Activated CD8-positive, alpha-beta memory T cell treated with anti-CD3 and anti-CD28 coated beads for 24 hours (primary cell): ENCODE results near the gene AXDND1.
"Not testable (repeated sequence)": the region's sequence is repeated elsewhere in the genome, so short reads cannot be mapped to it uniquely, and the experiment has no call there.

Source experiments
- DNase-seq: peaks from one replicate; pipeline ENCODE4 v3.0.0-alpha.2; 2020

Gene AXDND1

DNA sequence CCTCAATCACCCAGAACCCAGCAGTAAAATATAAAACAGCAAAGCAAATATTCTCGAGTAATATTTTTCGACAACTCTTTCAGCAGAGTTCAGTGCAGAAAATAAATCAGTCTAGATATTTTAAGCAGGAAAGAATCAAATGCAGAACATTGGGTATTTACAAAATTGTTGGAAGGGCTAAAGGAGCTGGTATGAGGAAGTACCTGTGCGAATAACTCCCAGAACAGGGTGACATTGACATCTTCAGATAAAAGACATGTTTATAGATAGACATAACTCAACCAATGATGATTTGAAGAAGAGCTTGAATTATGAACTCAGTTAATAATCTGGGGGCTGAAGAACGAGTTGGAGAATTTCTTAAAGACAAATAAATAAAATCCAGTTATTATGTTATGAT lies 6.4 kb downstream of the AXDND1 start:
- DNase-seq: no peak

DNA sequence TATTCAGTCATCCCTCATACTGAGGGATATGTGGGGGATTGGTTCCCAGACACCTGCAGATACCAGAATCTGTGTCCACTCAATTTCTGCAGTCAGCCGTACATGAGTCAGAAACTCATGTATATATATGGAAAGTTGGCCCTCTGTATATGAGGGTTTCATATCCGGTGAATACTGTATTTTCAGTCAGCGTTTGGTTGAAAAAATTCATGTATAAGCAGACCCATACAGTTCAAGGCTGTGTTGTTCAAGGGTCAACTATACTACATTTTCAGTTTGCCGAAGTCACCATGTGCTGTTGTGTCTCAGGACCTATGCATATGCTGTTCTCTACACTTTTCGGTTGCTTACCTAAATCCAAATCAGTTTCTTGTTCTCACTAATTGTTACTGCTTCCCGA lies 10.5 kb downstream of the AXDND1 start:
- no peak for DNase-seq

DNA sequence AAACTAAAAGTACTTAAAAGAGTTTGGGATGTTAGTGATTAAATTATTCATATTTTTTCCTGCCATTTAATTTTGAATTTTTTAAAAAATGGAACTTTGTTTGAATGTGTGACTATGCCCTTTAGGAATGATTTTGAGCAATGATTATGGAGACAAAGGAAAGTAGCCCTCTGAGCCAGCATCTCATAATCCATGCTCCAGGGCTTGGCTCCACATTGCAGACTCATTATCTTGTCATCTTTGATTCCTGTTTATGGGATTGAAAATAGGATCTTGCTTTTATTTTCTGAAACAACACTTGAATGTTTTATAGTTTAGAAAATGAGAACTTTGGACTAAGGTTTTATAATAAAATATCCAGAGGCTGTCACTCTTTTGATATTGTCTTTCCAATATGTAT lies 14.5 kb downstream of the AXDND1 start:
- DNase-seq: no peak

DNA sequence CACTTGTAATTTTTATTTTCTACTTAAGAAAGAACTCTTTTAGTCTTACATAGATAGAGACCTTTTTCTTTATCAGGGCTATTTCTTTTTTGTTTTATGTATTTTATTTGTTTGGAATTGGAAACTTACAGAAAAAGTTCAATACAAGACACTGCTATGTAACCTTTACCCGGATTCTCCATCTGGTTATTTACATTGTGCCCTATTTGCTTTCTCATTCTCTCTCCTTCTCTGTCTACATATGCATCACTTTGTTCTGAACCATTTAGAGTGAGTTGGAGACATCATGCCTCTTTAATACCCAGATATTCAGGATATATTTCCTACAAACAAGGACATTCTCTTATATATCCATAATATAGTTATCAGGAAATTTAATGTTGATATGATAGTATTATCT lies 18.3 kb downstream of the AXDND1 start:
- no peak for DNase-seq

DNA sequence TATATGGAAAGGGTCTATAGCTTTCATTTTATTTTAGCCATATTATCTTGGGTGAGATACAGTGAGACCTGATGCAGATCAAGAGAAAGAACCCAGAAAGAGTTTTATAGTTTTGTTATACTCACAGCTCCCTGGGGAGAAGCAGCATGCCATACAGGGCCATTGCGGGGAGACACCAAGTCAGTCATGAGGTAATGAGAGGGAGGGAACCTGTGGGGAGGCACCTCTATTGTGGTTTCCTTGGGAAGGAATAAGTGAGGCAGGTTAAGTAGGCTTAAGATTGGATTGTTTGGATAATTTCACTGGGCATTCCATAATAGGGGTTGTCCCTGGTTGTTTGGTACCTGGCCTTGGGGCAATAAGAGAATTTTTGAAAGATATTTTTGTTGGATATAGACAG lies 19.7 kb downstream of the AXDND1 start:
- no peak for DNase-seq

DNA sequence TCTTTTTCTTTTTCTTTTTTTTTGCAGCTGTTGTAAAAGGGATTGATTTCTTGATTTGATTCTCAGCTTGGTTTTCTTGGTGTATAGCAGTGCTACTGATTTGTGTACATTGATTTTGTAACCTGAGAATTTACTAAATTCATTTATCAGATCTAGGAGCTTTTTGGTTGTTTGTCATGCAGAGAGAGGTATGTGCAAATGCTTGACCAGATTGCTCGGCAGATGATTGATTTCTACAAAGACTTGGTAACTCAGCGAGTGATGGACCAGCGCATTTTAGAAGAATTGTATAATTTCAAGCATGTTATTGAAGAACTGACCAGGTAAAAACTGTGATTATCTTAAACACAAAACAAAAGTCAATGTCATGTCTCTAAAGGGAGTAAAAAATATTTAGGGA lies 27.9 kb downstream of the AXDND1 start:
- DNase-seq: no peak

DNA sequence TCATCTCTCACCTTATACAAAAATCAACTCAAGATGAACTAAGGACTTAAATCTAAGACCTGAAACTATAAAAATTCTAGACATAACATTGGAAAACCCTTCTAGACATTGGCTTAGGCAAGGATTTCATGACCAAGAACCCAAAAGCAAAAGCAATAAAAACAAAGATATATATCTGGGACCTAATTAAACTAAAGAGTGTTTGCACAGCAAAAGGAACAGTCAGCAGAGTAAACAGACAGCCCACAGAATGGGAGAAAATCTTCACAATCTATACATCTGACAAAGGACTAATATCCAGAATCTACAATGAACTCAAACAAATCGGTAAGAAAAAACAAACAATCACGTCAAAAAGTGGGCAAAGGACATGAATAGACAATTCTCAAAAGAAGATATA lies 33.6 kb downstream of the AXDND1 start:
- not testable (repeated sequence) for DNase-seq

DNA sequence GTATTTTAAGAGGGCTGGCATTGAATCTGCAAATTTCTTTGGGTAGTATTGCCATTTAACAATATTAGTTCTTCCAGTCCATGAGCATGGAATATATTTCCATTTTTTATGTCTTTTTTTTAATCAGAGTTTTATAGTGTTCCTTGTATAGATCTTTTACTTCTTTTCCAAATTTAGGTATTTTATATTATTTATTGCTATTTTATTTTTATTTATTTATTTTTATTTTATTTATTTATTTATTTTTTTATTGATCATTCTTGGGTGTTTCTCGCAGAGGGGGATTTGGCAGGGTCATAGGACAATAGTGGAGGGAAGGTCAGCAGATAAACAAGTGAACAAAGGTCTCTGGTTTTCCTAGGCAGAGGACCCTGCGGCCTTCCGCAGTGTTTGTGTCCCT lies 52.0 kb downstream of the AXDND1 start:
- not testable (repeated sequence) for DNase-seq

DNA sequence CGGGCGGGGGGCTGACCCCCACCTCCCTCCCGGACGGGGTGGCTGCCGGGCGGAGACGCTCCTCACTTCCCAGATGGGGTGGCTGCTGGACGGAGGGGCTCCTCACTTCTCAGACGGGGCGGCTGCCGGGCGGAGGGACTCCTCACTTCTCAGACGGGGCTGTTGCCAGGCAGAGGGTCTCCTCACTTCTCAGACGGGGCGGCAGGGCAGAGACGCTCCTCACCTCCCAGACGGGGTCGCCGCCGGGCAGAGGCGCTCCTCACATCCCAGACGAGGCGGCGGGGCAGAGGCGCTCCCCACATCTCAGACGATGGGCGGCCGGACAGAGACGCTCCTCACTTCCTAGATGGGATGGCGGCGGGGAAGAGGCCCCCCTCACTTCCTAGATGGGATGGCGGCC lies 52.9 kb downstream of the AXDND1 start:
- DNase-seq: not testable (repeated sequence)

DNA sequence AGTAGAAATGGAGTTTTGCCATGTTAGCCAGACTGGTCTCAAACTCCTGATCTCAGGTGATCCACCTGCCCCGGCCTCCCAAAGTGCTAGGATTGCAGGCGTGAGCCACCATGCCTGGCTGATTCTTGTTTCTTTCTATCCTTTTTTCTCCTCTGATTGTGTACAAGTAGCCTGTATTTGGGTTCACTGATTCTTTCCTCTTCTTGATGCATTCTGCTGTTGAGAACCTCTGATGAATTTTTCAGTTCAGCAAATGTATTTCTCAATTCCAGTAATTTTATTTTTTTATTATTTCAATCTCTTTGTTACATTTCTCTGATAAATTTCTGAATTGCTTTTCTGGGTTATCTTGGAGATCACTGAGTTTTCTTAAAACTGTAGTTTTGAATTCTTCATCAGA lies 58.8 kb downstream of the AXDND1 start:
- DNase-seq: no peak

DNA sequence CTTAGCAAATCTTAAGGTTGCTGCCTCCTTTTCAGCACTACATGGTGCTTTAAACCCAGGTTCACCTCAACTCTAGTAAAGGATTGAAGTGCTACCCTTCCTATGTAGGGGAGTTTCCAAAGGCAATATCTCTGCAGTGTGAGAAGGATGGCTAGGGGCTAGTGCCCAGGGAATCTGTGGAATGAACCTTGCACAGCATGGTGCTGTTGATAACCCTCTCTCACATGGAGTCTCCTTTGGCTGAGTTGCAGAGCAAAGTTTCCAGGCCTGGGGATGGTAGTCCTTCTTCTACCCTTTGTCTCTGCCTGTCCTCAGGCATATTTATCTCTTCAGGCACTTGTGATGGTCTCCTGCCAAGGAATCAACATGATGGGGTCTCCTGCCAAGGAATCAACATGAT lies 59.4 kb downstream of the AXDND1 start:
- no peak for DNase-seq

DNA sequence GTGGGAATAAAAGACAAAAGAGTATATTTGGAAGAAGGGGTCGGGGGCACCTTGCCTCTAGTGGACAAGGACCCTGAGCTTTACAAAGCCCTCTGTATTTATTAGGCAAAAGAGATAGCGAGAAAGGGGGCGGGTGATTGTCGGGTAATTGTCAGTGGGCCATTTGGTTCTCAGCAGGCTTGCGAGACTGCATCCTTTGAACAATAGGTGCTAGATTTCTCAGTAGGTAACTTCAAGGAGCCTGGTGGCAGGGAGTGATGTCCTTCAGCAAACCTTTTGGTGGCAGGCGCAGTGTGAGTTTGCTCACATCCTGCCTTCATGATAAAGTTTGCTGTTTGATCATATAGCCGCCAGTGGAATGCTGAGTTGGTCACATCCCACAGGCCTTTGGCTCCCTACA lies 71.4 kb downstream of the AXDND1 start:
- DNase-seq: no peak

DNA sequence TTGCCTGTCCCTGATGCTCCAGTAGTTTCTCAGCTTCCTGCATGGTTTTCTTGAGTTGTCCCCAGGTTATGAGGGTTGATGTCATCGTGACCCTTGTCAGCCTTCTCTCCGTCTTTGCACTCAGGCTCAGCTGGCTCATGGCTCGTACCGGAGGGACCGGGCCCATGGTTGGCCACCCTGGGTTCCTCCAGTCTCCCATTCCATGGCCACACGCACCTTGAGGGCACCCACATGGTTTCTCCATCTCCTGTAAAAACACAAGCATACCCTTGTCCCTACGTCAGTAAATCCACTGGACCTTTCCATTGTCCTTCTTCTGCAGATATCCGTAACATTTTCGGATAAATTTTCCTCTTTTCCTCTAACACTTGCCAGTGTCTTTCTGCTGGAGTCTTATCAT lies 73.9 kb downstream of the AXDND1 start:
- not testable (repeated sequence) for DNase-seq

DNA sequence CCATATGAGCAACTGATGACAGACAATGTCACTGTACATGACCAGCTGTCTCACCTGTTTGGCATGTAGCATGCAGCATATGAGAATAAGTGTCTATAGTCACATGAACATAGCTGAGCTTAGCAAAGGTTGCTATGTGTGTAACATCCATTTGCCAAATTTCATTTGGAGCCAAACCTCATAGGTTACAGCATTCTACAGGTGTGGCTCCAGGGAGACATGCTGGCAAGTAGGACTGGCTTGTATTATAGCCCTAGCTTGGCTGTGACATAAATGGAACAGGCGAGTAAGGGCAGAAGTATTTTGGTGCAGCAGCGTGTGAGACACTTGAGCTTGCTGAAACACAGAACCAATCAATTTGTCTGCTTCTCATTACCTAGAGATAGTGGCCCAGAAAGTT lies 74.5 kb downstream of the AXDND1 start:
- not testable (repeated sequence) for DNase-seq

DNA sequence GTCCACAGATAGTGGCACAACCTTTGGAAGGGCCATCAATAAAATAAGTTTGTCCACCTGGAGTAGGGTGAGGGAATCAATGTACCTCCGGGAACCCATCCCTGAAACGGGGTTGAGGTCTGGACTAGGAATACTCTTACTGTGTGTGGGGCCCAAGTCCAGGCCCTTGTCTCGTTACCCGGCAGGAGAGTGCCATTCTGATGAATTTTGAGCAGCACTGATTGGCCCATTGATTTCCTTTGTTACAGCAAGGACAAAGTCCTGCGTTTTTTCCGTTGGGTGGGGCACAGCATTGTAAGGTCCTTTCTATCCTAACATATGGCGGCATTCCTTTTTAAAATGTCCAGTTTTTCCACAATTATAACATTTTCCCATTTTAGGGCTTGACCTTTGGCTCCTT lies 75.2 kb downstream of the AXDND1 start:
- DNase-seq: no peak

DNA sequence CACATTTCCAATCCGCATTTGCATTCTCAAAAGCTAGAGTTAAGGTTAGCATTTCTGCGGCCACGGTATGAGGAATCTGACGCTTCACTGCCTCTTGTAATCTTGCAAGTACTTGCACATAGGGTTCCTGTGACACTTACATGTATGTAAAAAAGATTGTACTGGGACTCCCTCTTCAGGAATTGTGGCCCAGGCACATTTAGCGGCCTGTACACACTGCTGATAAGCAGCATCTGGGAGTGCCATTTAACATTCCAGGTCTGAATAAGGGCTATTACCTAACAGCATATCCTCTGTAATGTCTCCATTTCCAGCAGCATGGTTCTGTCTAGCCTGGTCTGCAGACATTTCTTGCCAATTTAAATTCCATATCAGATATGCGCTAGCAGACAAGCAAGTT lies 75.7 kb downstream of the AXDND1 start:
- DNase-seq: no peak

DNA sequence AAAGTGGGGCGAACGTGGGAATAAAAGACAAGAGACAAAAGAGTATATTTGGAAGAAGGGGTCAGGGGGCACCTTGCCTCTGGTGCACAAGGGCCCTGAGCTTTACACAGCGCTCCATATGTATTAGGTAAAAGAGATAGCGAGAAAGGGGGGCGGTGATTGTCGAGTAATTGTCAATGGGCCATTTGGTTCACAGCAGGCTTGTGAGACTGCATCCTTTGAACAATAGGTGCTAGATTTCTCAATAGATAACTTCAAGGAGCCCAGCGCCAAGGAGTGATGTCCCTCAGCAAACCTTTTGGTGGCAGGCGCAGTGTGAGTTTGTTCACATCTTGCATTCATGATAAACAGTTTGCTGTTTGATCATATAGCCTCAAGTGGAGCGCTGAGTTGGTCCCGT lies 77.1 kb downstream of the AXDND1 start:
- not testable (repeated sequence) for DNase-seq

DNA sequence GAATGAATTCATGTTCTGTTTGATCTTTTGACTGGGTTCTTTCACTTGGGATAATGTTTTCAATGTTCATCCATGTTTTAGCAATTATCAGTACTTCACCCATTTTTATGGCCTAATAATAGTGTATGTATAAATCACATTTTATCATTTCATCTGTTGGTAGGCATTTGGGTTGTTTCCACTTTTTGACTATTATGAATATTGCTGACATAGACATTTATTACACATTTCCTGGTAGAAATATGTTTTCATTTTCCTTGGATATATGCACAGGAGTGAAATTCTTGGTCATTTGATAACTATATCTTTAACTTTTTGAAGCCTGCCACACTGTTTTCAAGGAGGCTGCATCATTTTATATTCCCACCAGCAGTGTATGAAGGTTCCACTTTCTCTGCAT lies 79.8 kb downstream of the AXDND1 start:
- DNase-seq: no peak

DNA sequence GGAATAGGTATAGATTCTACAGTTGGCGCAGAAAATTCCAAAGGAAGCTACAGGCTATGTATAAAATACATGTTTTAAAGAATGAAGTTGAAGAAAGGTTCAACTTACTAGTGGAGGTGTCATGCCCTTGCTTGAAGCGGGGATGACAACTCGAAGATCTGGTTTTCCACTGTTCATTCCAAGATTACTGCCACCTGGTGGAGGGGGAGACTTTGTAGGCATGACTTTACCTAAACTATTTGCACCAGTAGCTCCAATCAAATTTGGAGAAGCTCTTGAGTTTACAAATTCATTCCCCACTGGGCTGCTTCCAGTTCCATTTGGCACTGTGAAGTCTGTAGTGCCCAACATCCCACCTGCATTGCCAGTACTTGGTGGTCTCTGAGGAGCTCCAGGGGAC lies 81.7 kb downstream of the AXDND1 start:
- DNase-seq: no peak

DNA sequence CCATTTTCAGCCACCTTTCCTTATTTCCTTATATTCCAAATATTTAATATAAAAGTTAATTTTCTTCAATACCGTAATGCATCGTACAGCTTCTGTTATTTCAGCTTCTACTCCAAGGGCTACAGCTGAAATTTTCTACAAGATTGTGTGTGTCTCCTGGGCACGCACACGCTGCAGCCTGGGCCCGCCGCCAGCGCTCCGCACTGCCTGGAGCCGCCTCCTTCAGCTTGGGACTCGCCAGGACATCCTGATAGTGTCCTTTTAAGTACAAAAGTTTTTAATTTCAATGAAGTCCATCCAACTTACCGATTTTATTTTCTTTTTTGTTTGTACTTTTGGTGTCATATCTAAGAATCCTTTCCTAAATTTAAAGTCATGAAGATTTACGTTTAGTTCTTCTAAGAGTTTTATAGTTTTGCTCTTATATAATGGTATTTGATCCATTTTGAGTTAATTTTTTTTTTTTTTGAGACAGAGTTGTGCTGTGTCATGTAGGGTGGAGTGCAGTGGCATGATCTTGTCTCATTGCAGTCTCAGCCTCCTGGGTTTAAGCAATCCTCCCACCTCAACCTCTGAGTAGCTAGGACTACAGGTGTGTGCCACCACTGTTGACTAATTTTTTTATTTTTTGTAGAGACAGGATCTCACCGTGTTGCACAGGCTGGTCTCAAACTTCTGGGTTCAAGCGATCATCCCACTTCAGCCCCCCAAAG lies 82.8 kb downstream of the AXDND1 start:
- no peak for DNase-seq

DNA sequence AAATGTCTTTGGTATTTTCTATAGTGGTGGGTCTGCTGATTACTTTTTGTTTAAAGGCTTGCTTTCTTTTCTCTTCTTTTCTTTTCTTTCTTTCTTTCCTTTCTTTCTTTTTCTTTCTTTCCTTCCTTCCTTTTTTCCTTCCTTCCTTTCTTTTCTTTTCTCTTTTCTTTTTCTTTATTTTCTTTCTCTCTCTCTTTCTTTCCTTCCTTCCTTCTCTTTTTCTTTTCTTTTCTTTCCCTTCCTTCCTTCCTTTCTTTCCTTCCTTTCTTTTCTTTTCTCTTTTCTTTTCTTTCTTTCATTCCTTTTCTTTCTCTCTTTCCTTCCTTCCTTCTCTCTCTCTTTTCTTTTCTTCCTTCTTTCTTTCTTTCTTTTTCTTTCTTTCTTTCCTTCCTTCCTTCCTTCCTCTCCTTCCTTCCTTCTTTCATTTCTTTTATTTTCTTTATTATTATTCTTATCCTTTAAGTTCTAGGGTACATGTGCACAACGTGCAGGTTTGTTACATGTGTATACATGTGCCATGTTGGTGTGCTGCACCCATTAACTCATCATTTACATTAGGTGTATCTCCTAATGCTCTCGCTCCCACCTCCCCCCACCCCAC lies 93.9 kb downstream of the AXDND1 start:
- DNase-seq: not testable (repeated sequence)

DNA sequence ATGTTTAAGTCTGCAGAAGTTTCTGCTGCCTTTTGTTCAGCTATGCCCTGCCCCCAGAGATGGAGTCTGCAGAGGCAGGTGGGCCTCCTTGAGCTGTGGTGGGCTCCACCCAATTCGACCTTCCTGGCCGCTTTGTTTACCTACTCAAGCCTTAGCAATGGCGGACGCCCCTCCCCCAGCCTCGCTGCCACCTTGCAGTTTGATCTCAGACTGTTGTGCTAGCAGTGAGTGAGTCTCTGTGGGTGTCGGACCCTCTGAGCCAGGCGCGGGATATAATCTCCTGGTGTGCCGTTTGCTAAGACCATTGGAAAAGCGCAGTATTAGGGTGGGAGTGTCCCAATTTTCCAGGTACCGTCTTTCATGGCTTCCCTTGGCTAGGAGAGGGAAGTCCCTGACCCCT lies 99.9 kb downstream of the AXDND1 start:
- not testable (repeated sequence) for DNase-seq

DNA sequence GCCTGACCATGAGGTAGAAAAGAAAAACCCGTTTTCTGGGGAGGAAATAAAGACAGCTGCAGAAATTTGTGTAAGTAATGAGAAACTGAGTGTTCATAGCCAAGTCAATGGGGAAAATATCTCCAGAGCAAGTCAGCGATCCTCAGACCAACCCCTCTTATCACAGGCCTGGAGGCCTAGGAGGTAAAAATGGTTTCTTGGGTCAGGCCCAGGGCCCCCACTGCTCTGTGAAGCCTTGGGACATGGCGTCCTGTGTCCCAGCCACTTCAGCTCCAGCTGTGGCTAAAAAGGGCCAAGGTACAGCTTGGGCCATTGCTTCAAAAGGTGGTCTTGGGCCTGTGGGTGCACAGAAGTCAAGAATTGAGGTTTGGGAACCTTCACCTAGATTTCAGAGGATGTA lies 108.9 kb downstream of the AXDND1 start:
- DNase-seq: no peak

DNA sequence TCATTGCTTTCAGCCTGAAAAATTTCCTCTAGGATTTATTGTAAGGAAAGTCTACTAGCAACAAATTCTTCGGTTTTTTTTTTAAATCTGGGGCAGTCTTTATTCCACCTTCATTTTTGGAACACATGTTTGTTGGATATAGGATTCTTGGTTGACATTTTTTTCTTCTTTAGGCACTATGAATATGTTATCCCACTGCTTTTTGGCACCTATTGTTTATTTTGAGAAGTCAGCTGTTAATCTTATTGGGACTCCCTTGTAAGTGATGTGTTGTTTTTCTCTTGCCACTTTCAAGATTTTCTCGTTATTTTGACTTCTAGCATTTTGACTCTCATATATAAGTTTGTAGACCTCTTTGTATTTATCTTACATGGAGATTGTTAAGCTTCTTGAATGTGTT lies 110.7 kb downstream of the AXDND1 start:
- DNase-seq: no peak

DNA sequence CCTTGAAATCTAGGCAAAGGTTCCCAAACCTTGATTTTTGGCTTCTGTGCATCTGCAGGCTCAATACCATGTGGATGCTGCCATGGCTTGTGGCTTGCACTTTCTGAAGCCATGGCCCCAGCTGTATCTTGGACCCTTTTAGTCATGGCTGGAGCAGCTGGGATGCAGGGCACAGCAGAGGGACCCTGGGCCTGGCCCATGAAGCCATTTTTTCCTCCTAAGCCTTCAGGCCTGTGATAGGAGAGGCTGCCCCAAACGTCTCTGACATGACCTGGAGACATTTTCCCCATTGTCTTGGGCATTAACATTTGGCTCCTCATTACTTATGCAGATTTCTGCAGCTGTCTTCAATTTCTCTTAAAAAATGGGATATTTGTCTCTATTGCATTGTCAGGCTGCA lies 112.6 kb downstream of the AXDND1 start:
- no peak for DNase-seq
